Upper lobe of left lung (tissue), 6 donors: ENCODE results near the gene RPP38. TPM values are rescaled to one million over a fixed set of nuclear protein-coding genes. Genes with fewer than 3 reads are reported as not detected.

Source experiments
- ATAC-seq, 2 donors: fragments of 200-7000 bp; cut with Tn5 transposase; one replicate each; pipeline ENCODE4 v1.9.1; 2022; ENCODE audit warnings: mild to moderate bottlenecking in 2 of 2, moderate library complexity in 2 of 2; ENCODE audit not compliant: low FRiP score in 2 of 2
- DNase-seq, 2 donors: peaks; one replicate each; pipeline ENCODE4 v3.0.0-alpha.2; 2019 to 2020
- H3K27ac ChIP-seq, 4 donors: fragments of 200-600 bp; sonication (generic); one replicate each; pipeline ENCODE4 v1.5.1; 2016 to 2019
- H3K27me3 ChIP-seq, 4 donors: fragments of 200-600 bp; sonication (generic); one replicate each; pipeline ENCODE4 v1.5.1; 2017 to 2019
- H3K36me3 ChIP-seq, 4 donors: fragments of 200-600 bp; sonication (generic); one replicate each; pipeline ENCODE4 v1.5.1; 2016 to 2019
- H3K4me1 ChIP-seq, 4 donors: fragments of 200-600 bp; sonication (generic); one replicate each; pipeline ENCODE4 v1.5.1; 2018 to 2019
- H3K4me3 ChIP-seq, 4 donors: fragments of 200-600 bp; sonication (generic); one replicate each; pipeline ENCODE4 v1.5.1; 2017 to 2019; ENCODE audit warnings: mild to moderate bottlenecking in 2 of 4, moderate library complexity in 1 of 4
- H3K9me3 ChIP-seq, 4 donors: fragments of 200-600 bp; sonication (generic); one replicate each; pipeline ENCODE4 v1.5.1; 2018 to 2019
- CTCF ChIP-seq, 6 experiments: fragments of 450-650 bp in 4 of 6; fragments of 200-600 bp in 2 of 6; sonication (generic) in 2 of 6; IDR thresholded peaks; one replicate each; pipeline ENCODE4 v1.5.1; 2016 to 2019; ENCODE audit warnings: antibody characterized with exemption in 6 of 6
- EP300 ChIP-seq, 4 donors: sonication (generic); formaldehyde crosslinking; IDR thresholded peaks; one replicate each; pipeline ENCODE4 v1.5.1; 2017; ENCODE audit warnings: antibody characterized with exemption in 4 of 4, control low read depth in 2 of 4
- POLR2A ChIP-seq, 4 donors: fragments of 450-650 bp; IDR thresholded peaks; one replicate each; pipeline ENCODE4 v1.5.1; 2016 to 2017; ENCODE audit warnings: antibody characterized with exemption in 4 of 4, mild to moderate bottlenecking in 2 of 4
- POLR2AphosphoS5 ChIP-seq, 2 donors: sonication (generic); formaldehyde crosslinking; IDR thresholded peaks; one replicate each; pipeline ENCODE4 v1.5.1; 2017; ENCODE audit warnings: antibody characterized with exemption in 2 of 2
- WGBS, 2 donors: methylation state at CpG; one replicate each; pipeline ENCODE4 v1.1.5; 2017 to 2018; 5-methylcytosine and 5-hydroxymethylcytosine counted together
- total RNA-seq, 6 donors: library from RNA; depleted of rRNA in 4 of 6; stranded (reverse); fragments of >200 nt in 4 of 6; gene quantifications; one replicate each; pipeline versions ENCODE4 v1.1.0 to v1.2.1, GENCODE V29; 2016 to 2021
- donor health status: DM: no; HTN: no; CAD: no; lungs with moderate emphysema.
- donor health status: DM: no; HTN: yes; CAD: no; lungs with severe emphysema.

RPP38 gene
- total RNA-seq, 6 donors from 2014 or later = 6.4 to 27.2 (median 13.6) TPM

GRCh38 chr10:15146366-15146765 is 49.2 kb downstream of the RPP38 start:
- ATAC-seq = no peak
- no peak overlapping the region for H3K4me3 ChIP-seq
- H3K27ac ChIP-seq = no peak overlapping the region
- H3K27me3 ChIP-seq = no peaks in the 10 kb centered on the region
- DNase-seq = no peak
- no peaks in the 10 kb centered on the region for H3K36me3 ChIP-seq
- no peaks in the 10 kb centered on the region for H3K9me3 ChIP-seq
- no peaks in the 10 kb centered on the region for H3K4me1 ChIP-seq
- 80 to 89% methylated on average over 3 to 7 of the region's 7 CpGs for WGBS, 2 donors
- TF ChIP-seq EP300 (IDR thresholded peaks at IDR 0.05) = no peak
- TF ChIP-seq CTCF (IDR thresholded peaks at IDR 0.05) = no peak
- TF ChIP-seq POLR2AphosphoS5 (IDR thresholded peaks at IDR 0.05) = no peak
- no peak for TF ChIP-seq POLR2A (IDR thresholded peaks at IDR 0.05)

DNA sequence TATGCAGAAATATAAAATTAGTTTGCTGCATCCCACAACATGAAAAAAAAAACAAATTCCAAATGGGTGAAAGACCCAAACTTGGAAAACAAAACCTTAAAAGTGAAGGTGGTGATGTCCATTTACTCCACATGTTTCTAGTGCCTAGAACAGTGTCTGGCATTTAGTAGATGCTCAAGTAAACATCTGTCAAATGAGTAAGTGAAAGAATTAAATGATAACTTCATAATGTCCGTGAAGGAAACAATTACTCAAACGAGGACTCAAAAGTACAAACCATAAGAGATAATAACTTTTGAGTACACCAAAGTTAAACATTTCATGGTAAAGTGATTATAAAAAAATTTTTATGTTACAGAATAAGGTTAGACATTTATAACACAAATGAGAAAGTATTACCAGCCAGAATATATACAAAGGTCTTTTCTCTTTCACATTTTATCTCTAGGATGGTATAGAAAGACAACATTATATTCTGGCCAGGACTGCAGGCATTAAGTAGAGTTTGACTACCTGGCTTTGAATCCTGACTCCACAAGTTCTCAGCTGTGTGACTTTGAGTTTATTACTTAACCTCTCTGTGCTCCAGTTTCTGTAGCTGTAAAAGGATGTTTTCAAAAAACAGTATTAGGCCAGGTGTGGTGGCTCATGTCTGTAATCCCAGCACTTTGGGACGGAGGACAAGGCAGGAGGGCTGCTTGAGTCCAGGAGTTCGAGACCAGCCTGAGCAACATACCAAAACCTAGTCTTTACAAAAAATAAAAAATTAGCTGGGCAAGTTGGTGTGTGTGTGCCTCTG is 50.6 kb downstream of the RPP38 start:
- no peak overlapping the region for H3K4me3 ChIP-seq
- no peaks in the 10 kb centered on the region for H3K27me3 ChIP-seq
- H3K27ac ChIP-seq = no peak overlapping the region
- ATAC-seq (no peak), DNase-seq (no peak)
- TF ChIP-seq CTCF (IDR thresholded peaks at IDR 0.05) (no peak), EP300 (IDR thresholded peaks at IDR 0.05) (no peak), POLR2A (IDR thresholded peaks at IDR 0.05) (no peak), POLR2AphosphoS5 (IDR thresholded peaks at IDR 0.05) (no peak)
- H3K9me3 ChIP-seq = no peaks in the 10 kb centered on the region
- H3K36me3 ChIP-seq = no peaks in the 10 kb centered on the region
- WGBS, 2 donors = 72 to 75% methylated on average over 4 of the region's 4 CpGs
- no peaks in the 10 kb centered on the region for H3K4me1 ChIP-seq

DNA sequence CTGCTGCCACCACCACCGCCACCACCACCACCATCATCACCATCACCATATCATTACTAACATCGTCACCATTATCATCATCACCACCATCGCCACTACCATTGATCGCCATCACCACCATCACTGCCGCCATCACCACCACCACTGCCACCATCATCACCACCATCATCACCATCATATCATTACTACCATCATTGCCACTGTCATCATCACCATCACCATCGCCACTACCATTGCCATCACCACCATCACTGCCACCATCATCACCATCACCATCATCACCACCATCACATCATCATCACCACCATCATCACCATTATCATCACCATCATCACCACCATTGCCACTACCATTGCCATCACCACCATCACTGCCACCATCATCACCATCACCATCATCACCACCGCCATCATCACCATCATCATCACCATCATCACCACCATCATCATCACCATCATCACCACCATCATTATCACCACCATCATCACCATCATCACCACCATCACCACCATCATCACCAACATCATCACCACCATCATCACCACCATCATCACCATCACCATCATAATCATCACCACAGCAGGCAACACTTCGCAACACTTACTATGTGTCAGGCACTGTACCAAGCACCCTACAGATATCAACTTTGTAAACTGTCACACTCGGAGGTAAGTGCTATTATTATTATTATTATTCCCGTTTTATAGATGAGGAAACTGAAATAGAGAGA is 52.1 kb downstream of the RPP38 start:
- Histone ChIP-seq H3K27ac (no peak overlapping the region), H3K36me3 (no peaks in the 10 kb centered on the region), H3K9me3 (no peaks in the 10 kb centered on the region), H3K4me3 (no peak overlapping the region), H3K4me1 (no peaks in the 10 kb centered on the region), H3K27me3 (no peaks in the 10 kb centered on the region)
- TF ChIP-seq POLR2A (IDR thresholded peaks at IDR 0.05) (no peak), POLR2AphosphoS5 (IDR thresholded peaks at IDR 0.05) (no peak), CTCF (IDR thresholded peaks at IDR 0.05) (no peak), EP300 (IDR thresholded peaks at IDR 0.05) (no peak)
- DNase-seq (no peak), ATAC-seq (no peak)
- WGBS, 2 donors = 86 to 87% methylated on average over 10 of the region's 10 CpGs

GRCh38 chr10:15150563-15150962 is 53.4 kb downstream of the RPP38 start:
- TF ChIP-seq EP300 (IDR thresholded peaks at IDR 0.05) (no peak), CTCF (IDR thresholded peaks at IDR 0.05) (no peak), POLR2A (IDR thresholded peaks at IDR 0.05) (no peak), POLR2AphosphoS5 (IDR thresholded peaks at IDR 0.05) (no peak)
- Histone ChIP-seq H3K4me3 (no peak overlapping the region), H3K36me3 (no peaks in the 10 kb centered on the region), H3K4me1 (no peaks in the 10 kb centered on the region), H3K27me3 (no peaks in the 10 kb centered on the region), H3K27ac (no peak overlapping the region), H3K9me3 (no peaks in the 10 kb centered on the region)
- DNase-seq (no peak), ATAC-seq (no peak)
- 95 to 98% methylated on average over 7 of the region's 7 CpGs for WGBS, 2 donors
